HG03439 (cell line): ENCODE results near the gene IL31RA.
"Not testable (repeated sequence)": the region's sequence is repeated elsewhere in the genome, so short reads cannot be mapped to it uniquely, and the experiment has no call there.

Source experiments
- ATAC-seq: cut with Tn5 transposase; IDR thresholded peaks from one replicate; pipeline ENCODE4 v1.9.1; 2021; ENCODE audit warnings: mild to moderate bottlenecking, moderate library complexity; ENCODE audit not compliant: unreplicated experiment

The IL31RA gene

DNA sequence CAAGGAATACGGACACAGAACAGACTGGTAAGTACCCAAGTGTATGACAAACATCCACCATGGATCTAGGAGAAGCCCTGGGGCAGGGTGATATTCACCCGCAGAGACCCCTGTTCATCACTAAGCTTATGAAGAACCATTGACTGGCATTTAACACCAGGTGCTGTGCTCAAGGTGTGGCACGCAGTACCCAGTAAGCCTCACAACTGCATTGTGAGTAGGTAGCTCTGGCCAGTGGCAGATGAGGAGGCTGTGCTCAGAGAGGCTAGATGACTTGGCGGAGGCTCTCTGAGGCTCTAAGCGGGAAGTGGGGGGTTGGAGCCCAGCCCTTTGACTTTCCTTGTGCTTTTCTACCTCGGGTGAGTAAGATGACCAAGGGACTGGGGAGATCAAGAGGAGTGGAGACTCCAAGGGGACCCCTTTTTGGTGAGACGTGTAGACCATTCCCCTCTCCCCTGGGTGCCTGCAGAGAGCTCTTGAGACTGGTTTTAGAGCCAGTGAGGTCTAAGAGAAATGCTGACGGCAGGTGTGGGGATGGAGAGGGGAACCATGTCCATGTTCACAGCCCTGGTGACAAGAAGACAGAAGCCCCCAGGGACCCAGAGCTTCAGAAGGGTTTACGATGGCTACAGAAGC is 72.8 kb downstream of the IL31RA start:
- no peak for ATAC-seq

DNA sequence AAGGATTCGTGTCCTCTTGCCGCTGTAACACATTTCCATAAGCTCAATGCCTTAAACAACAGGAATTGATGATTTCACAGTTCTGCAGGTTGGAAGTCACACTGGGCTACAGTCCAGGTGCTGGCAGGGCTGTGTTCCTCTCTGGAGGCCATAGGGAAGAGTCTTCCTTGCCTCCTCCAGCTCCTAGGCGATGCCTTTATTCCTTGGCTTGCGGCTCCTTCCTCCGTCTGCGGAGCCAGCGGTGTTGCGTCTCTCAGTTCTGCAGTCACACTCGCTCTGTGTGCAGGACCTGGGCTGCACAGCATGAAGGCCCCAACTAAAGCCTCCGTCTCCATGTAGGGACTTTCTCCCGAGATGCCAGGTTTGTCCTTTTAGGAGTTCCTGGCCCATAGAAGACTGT is 73.6 kb downstream of the IL31RA start:
- no peak for ATAC-seq

DNA sequence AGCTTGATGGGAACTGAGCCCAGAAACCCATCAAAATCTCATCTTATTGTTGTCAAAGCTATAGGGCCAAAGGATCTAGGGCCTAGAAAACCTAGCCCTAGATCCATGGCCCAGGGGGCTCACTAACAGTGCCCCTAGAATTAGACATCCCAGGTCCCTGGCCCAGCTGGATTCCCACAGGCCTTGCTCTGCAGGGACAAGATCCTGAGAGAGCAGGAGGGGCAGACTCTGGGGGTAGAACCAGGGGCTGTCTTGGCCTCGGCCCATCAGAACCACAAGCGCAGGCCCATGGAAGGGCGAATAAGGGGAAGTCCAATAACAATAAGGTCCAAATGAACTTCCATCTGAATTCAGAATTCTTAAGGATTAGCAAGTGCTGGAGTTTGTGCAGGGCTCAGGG is 74.0 kb downstream of the IL31RA start:
- no peak for ATAC-seq

DNA sequence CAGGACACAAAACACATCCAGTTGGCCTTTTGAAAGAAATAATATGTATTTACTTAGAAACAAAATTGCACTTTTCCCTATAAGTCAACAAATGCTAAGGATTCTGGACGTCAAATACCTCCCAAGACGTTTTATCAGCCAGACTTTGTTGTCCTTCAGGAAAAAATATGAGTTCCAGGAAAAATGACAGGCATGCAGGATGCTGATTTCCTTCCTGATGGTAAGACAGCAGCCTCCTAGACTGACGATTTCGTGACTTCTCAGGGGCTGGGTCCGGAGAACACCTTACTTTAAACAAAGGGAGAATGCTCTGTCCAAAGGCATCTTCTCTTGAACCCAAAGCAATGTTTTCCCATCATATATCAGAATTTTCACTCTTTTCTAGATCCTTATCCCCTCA is 74.6 kb downstream of the IL31RA start:
- no peak for ATAC-seq

DNA sequence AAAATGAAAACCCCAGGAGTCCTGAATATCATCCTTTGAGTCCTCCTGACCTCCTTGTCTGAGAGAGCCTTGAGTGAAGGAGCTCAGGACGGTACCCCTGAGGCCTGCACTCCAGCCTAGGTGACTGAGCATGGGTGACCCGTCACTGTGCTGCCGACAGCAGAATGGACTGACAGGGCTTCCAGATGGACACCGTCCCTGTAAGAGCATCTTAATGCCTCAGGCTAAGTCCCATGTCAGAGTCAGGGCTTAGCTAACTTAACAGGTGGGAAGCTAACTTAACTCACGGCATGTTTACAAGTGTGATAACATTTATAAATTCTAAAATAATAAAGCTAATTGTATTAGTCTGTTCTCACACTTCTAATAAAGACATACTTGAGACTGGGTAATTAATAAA is 75.3 kb downstream of the IL31RA start:
- no peak for ATAC-seq

DNA sequence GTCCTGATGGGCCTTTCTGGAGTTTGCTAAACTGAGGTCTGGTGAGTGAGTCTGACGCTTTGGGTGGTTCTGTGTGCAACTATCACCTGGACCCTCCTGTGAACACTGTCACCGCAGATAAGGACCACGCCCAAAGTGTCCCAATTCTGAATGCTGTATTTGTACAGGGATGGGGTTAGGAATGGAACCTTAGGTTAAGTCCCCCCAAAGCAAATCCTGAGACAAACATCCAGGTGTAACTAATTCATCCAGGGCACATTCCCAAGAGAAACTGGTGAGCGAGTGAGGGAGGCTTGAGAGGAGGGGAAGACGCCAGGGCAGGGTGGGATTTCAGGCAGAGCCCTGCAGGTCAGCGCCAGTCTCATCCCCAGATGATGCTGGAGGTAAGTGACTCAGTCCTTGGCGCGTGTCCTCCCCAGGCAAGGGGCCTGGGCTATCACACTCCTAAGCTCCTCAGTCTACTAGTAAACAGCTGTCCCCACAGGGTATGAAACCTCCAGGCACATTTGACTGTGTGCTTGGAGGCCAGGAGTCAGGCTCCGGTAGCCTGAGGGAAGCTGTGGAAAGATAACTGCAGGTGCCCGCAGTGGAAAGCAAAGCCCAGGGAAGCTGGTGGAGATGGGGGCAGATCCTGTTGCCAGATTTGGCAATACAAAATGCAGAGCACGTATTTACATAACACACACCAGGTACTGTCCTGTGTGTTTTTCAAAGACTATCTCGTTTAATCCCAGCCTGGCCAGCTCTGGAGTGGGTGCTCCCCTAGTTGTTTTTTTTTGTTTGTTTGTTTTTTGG is 76.9 kb downstream of the IL31RA start:
- no peak for ATAC-seq

DNA sequence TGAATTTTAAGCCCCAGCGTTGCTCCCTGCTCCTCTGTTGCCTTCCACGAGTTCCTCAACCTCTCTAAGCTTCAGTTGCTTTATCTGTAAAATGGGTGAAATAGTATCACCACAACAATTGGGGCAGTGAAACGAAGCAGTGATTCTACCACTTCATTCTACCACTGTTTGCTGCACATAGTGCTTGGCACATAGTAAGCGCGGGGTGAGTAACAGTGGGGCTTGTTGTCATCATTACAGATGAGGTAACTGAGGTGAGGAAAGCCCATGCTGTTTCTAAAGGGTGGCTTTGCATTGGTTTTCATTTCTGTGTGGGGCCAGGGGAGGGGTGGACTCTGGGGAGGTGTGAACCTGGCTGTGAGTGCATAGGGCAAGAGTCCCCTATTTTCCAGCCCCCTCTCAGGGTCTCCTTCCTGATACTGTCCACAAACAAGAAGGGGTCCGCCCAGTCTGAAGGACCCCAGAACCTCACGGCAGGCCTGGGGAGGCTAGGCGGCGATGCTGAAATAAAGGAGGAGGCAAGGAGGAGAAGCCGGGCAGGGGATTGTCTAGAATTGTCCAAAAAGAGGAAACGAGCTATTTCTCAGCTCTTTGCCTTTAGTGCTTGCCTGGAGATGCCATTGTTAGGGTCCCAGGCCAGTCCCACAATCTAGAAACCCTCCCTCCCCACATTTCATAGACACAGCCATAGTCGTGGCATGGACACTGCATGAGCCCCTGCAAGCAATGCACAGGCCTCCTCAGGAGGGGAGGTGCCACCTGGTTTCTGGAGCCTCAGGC is 78.1 kb downstream of the IL31RA start:
- ATAC-seq: no peak

DNA sequence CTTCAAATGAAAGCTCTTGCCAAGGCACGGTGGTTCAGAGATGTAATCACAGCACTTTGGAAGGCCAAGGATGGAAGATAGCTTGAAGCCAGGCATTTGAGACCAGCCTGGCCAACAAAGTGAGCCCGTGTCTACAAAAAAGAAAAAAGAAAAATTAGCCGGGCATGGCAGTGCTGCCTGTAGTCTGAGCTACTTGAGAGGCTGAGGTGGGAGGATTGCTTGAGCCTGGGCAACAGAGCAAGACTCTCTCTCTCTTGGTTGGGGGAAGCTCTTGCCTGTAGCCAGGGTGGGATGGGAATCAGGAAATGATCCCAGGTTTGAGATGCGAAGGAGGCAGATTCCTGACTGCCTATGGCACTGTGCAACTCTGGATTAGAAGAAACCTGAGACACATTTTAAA is 81.5 kb downstream of the IL31RA start:
- no peak for ATAC-seq

DNA sequence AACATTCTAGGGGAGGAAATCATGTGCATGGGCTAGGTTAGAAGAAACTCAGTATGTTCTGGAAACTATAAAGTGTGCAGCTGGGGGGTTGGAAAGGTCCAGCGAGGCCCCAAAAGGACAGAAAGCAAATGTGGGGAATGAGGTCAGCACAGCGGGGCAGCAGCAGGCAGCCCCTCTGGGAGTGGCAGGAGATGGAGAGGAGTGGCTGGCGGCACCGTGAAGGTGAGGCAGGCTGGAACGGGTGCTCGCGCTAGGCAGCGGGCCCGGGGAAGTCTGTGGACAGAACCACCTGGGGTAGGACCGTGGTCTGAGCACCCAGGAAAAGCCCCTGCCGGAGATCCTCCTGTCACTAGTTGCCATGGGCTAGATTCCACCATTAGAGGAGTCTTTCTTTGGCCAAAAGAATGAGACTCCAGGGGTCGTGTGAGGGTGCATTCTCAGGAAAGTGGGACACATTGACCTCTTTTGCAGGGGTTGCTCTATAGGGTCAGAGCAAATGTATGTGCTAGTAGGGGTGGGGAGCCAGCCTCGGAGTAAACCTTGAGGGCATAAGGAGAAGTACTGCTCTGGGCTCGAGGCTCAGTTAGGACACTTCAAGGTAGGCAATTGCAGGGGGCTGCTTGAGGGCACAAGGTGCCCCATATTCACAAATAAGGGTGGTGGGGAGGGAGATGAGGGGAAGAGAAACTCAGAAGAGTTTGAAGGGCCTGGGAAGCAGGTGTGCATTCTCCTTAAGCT is 82.4 kb downstream of the IL31RA start:
- no peak for ATAC-seq

DNA sequence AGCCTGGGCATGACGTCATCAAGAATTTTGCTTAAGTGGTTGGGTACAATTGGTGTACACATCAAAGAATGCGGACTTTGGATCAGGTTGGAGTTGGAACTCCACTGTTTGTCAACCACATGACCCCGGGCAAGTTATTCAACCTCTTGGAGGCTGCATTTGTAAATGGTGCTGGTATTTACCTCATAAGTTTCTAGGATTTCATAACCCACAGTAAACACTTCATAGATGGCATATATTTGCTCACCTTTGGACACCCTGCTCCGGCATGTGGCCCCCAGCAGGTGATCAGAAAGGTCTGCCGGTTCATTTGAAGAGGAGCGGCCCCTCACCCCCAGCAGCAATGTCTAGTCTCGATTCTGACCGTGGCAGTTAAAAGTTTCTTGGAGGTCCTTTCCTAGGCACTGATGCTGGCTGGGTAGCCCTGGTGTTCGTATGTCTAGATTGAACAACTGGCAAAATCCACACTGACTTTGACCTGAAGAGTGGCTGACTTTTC is 83.0 kb downstream of the IL31RA start:
- ATAC-seq: no peak

DNA sequence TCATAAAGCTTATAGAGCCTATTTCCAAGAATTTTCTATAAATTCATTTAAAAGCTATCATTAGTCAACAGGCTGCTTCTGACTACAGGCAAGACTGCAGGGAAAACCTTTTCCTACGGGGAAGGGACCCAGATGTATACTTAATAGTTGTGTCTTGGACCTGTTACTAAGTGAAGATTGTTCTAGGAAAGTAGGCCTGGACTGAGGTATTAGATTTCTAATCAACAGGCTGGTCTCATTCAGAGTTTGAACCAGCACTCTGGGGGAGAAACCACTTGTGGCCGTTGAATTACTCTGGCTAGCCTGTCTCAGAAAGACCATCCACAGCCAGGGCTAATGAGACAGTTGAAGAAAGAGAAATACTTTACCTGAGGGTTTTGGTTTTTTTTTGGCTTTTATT is 83.6 kb downstream of the IL31RA start:
- ATAC-seq: no peak

DNA sequence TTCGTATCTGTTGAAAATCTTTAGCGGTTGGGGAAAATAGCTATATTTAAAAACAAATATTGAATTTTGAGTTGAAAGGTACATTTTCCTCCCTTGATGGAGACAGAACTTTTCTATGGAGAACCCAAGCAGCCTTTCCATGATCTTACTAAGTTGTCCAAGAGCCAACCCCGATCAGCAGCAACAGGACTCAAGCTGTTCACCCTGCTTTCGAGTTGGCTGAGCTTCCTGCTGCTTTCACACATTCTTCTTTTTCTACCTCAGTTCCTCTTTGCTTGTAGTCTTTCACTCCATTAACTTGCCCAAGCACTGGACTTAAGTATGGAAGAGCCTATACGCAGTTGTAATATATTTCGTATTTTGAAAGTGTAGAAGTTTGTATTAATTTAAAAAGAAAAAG is 84.2 kb downstream of the IL31RA start:
- ATAC-seq: no peak

DNA sequence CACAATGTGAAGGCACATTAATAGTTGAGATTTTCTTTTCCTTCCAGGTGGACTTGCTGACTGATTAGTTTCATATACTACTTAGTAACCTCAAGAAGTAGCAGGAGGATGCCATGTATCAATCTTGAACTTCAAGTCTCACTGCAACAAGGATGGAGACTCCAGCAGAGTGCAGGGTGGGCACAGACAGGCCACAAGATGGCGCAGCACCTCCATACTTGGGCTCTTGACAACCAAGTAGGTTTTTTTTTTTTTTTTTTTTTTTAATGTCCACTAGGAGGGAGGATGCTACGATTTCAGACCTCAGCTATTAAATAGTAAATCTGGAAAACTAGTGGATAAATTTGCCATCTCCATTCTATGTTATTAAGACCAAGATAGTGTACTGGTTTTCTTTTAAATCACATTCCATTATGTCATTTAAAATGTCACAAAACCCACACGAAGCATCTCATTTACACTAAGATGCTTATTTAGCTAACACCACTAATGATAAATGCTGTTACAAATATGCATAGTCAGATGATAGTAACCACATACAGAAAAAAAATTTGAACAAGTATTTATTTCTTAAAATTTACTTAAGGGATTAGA is 85.0 kb downstream of the IL31RA start:
- no peak for ATAC-seq

DNA sequence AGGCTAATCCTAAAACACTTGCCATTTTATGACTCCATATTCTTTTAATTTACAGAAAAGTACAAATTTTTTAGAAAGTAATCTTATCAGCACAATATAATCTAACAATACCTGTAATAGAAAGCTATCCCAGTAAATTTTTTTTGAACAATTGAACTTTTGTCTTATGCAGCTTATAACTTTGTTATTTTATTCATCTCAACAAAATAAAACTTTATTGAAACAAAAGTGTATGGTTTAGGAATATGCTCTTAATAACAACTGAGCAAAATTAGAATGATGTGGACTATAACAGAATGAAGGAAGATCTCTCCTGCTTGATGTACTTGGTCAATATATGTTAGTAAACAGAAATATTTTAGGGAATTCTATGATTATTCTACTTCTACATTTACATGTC is 86.4 kb downstream of the IL31RA start:
- not testable (repeated sequence) for ATAC-seq

DNA sequence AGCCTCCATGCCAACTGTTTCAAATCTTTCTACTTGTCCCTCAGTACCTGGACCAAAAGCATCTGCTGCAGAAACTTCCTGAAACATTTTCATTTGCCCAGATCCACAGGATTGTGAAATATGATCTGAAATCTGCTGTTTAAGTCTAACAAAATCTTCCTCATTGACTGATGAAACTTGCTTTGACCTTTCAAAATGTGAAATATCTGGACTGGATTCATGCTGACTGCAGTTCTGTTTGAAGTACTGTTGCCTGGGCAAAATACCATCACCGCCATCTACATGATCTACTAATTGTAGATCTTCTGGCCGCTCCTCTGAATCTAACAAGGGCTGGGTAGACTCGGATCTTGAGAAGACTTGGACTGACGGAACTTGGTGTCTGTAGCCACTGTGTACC is 90.0 kb downstream of the IL31RA start:
- not testable (repeated sequence) for ATAC-seq

DNA sequence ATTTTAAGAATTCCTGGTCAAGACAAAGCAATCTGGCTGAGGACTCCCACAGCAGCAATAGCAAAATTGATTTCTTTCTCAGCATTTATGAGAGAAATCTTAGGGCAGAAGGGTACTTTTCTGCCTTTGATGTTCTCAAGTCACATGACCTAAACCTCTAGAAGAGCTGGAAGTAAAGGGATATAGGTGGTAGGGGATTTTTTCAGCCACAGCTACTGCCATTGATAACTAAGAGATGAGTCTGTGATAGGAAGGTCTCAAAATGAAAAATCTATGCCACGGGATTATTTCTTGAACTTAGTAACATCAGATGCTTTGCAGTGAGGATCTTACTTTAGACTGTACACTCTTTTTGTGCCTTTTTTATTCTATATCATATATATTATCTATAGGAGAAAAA is 108.1 kb downstream of the IL31RA start:
- ATAC-seq: no peak

DNA sequence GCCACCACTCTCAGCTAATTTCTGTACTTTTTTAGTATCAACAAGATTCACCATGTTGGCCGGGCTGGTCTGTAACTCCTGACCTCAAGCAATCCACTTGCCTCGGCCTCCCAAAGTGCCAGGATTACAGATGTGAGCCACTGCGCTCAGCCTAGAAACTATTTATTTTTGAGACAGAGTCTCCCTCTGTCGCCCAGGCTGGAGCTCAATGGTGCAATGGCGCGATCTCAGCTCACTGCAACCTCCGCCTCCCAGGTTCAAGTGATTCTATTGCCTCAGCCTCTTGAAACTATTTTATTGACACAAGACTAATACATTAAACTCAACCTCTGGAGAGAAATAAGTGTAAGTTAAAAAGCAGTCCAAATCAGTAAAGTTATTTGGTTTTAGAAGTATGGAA is 109.6 kb downstream of the IL31RA start:
- no peak for ATAC-seq

DNA sequence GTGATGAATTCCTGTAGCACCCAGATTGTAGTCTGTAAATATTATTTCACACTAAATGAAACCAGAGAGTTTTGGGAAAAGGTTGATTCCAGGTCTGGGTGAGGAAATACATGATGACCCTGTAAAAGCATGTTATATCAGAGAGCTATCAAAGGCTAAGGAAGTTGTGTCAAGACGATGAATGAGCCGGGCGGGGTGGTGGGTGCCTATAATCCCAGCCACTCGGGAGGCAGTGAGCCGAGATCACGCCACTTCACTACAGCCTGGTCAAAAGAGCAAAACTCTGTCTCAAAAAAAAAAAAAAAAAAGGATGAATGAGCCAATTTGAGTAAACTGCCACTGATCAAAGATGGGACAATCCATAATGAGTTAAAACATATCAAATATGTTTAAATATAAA is 114.4 kb downstream of the IL31RA start:
- ATAC-seq: no peak

DNA sequence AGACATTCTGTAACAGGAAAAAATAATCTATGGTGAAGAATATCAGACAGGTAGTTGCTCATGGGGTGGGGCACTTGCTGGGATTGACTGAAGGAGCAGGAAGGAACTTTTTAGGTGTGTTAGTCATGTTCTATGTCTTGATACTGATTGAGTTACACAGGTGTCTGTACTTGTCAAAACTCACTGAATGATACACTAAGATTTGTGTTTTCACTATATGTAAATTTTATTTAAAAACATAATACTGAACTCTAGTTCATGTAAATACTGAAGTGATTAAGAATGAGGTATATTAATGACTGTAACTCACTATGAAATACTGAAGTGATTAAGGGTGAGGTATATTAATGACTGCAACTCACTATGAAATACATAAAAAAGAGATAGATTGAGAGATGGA is 115.1 kb downstream of the IL31RA start:
- no peak for ATAC-seq

DNA sequence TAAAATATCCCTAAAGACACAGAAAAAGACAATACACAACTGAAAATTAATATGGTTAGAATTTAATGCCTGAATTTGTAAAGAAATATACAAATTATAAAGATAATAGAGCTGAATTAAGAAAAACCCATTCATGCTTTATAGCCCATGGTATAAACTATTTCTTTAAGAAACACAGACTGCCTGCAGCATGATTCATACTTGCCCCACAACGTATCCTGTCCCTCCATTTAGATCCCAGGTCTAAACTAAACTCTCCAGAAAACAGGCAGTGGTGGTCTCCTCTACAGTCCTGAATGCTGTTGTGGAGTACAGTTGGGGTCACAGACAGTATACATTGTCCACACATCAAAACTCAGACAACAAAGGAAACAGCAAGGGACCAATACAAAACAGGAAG is 118.8 kb downstream of the IL31RA start:
- ATAC-seq: no peak
